ENCODE measurements around the gene TGFBR3.
"Not testable (repeated sequence)": the region's sequence is repeated elsewhere in the genome, so short reads cannot be mapped to it uniquely, and the experiment has no call there.

Gene TGFBR3

GRCh38 chr1:91672601-91673161 lies 213.3 kb downstream of the TGFBR3 start:
- peak; percentile 41 for DNase-seq

- no peak for DNase-seq
Observed at GRCh38 chr1:91670781-91671180, 215.2 kb downstream of the TGFBR3 start.

GRCh38 chr1:91669584-91670350 lies 216.2 kb downstream of the TGFBR3 start:
- no peak for DNase-seq

GRCh38 chr1:91666651-91667050 lies 219.3 kb downstream of the TGFBR3 start:
- not testable (repeated sequence) for DNase-seq

- no peak for DNase-seq
Observed at GRCh38 chr1:91661121-91661520, 224.8 kb downstream of the TGFBR3 start.

GRCh38 chr1:91660708-91661107 lies 225.2 kb downstream of the TGFBR3 start:
- DNase-seq = no peak

GRCh38 chr1:91655912-91656449 lies 230.0 kb downstream of the TGFBR3 start:
- no peak for DNase-seq

GRCh38 chr1:91653183-91653582 lies 232.8 kb downstream of the TGFBR3 start:
- no peak for DNase-seq

- no peak for DNase-seq
Observed at GRCh38 chr1:91651661-91652071, 234.3 kb downstream of the TGFBR3 start.

- DNase-seq = no peak
Observed at GRCh38 chr1:91651243-91651642, 234.7 kb downstream of the TGFBR3 start.

- DNase-seq = peak; percentile 6
Observed at GRCh38 chr1:91650764-91651163, 235.2 kb downstream of the TGFBR3 start.

GRCh38 chr1:91647061-91647460 lies 238.9 kb downstream of the TGFBR3 start:
- no peak for DNase-seq

GRCh38 chr1:91645031-91645430 lies 240.9 kb downstream of the TGFBR3 start:
- DNase-seq = no peak

- no peak for DNase-seq
Observed at GRCh38 chr1:91643431-91643830, 242.5 kb downstream of the TGFBR3 start.

GRCh38 chr1:91640877-91641526 lies 244.9 kb downstream of the TGFBR3 start:
- DNase-seq = no peak

GRCh38 chr1:91637539-91637994 lies 248.4 kb downstream of the TGFBR3 start:
- DNase-seq = no peak

GRCh38 chr1:91635763-91636162 lies 250.2 kb downstream of the TGFBR3 start:
- DNase-seq = no peak

- no peak for DNase-seq
Observed at GRCh38 chr1:91633438-91633837, 252.5 kb downstream of the TGFBR3 start.

- no peak for DNase-seq
Observed at GRCh38 chr1:91631718-91632330, 254.1 kb downstream of the TGFBR3 start.

GRCh38 chr1:91630803-91631202 lies 255.1 kb downstream of the TGFBR3 start:
- no peak for DNase-seq

Measured in stimulated activated CD4-positive, alpha-beta T cell treated with anti-CD3 and anti-CD28 coated beads, Interleukin-1b, Interleukin-23, amount 100 ng/mL, for 48 hours (primary cell).